ACHN (cell line): ENCODE results near the gene OR7C1.

Experiments
- DNase-seq: peaks from one replicate; pipeline ENCODE4 v3.0.0-alpha.2; 2015
- in situ Hi-C: cut with HindIII; loops from 2 replicates; pipeline ENCODE4 v1.10.0; 2017; ENCODE audit warnings: low sequenced_read_pairs, low pct_ligation_motif_present, low pct_unique_long_range_greater_than_20kb

OR7C1 gene

DNA sequence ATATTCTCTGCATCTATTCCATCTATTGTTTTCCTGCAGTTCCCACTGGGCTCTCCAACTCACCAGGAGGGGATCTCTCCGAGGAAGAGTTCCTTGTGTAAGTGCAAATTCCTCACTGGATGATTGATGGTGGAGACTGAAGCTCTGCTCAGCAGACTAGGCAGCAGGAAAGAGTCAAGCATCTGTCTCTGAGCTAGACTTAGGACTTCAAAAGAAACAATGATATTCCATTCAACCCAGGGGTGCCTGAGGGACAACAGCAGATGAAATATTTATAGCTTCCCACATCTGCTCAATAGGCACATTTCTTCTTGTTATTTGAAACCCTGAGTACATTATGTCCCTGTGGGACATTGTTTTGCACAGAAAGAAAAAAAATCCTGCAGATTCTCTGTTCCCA, at the start of gene OR7C1, which contains the start of gene OR7A5:
OR7C1 (minus strand) TSS at position 175 of the 400 bp plus-strand sequence. CDS start 35,049 bp downstream, outside the sequence.
OR7A5 (minus strand) TSS at position 175 of the 400 bp plus-strand sequence. CDS start 6,944 bp downstream, outside the sequence.
- in situ Hi-C loops = no loop called here
- DNase-seq = no peak

DNA sequence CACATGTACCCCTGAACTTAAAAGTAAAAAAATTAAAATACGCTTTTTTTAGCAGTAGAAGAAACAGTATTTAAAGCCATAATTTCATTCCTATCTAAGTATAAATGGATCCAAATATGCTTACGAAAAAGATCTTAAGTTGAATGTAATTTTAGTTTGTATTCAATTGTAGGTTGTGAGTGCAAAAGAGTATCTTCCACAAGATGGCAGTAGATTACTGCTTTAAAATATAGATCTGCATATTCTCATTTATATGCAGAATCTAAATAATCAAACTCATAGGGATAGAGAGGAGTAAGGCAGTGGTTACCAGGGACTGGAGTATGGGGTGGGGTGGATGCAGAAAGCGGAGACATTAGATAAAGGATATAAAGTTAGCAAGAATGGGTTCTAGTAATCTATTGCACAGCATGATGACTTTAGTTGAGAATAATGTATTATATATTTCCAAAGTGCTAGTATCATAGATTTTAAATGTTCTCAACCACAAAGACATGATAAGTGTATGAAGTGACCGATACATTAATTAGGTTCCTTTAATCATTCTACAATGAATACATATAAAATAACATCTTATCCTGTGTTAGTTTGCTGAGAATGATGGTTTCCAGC, 36.7 kb upstream of the OR7C1 start:
- in situ Hi-C loops = no loop called here
- DNase-seq = peak; percentile 11

DNA sequence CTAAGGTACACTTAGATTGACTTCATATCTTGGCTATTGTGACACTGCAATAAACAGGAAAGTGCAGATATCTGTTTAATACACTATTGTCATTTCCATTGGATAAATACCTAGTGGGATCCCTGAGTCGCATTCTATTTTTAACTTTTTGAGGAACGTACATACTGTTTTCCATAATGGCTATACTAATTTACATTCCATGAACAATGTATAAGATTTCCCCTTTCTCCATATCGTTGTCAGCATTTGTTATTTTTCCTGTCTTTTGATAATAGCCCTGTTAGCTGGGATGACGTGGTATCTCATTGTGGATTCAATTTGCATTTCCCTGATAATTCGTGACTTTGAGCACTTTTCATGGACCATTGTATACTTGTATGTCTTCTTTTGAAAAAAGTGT, 33.5 kb upstream of the OR7C1 start:
- in situ Hi-C loops = no loop called here
- no peak for DNase-seq

DNA sequence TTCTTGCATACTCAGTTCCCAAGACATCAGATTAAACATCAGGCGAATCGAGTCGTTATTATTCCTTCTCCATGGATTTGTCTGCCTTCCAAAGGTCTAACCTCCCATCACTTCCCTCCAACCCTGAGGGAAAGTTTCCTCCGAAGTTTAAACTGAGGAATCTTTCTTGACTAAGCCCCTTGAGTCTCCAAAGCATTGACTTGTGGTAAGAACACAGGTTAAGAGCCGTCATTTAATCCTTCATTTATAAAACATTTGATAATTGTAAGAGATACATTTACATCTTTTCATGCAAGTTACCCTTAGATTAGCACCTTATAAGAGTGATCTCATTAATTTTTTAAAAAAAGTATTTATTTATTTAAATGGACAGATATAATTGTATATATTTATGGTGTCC, 13.8 kb upstream of the OR7C1 start, which contains the start of gene OR7A10:
OR7A10 (minus strand) TSS at position 101 of the 400 bp plus-strand sequence. CDS start 7,045 bp downstream, outside the sequence.
- no peak for DNase-seq
- in situ Hi-C loops = no loop called here

DNA sequence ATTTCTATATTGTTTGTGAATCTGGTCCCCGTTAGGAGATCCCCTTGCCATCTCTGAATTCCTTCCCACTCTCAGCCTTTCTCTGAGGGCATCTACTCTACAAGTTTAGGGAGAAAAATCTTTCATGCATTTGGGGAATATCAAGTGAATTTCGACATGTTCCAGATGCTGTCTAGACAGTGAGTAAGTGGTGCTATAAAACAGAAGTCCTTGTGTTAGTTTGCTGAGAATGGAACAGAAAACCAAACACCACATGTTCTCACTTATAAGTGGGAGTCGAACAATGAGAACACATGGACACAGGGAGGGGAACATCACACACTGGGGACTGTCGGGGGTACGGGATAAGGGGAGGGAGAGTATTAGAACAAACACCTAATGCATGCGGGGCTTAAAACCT, 8.6 kb upstream of the OR7C1 start:
- DNase-seq = no peak
- in situ Hi-C loops = no loop called here

DNA sequence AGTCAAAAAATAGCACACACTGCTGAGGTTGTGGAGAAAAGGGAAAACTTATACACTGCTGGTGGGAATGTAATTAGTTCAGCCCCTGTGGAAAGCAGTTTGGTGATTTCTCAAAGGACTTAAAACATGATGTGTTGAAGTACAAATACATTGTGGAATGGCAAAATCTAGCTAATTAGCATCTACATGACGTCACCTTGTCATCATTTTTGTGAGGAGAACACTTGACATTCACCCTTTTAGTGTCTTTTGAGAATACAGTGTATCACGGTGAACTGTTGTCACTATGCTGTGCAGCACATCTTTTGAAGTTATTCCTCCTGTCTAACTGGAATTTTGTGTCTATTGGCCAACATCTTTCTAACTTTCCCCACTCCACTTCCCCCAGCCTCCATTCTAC, 8.2 kb upstream of the OR7C1 start:
- in situ Hi-C loops = no loop called here
- DNase-seq = no peak

DNA sequence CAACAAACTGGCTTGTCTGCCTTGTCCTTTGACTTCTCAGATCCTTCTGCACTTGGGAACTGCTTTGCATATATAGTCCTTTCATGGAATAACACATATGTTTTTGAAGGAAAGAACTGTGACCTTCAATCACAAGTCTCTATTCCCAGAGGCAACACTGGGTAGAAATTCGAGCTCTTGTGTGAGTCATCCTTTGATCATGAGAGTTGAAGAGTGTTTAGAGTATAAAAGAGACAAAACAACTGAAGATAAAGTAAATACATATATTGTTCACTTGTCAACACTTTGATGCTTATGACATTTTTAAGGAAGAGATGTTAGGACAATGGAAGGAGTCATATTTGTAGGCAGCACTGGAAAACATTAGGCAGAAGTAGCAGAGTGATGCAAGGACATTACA, 5.2 kb upstream of the OR7C1 start:
- DNase-seq = no peak
- in situ Hi-C loops = no loop called here

DNA sequence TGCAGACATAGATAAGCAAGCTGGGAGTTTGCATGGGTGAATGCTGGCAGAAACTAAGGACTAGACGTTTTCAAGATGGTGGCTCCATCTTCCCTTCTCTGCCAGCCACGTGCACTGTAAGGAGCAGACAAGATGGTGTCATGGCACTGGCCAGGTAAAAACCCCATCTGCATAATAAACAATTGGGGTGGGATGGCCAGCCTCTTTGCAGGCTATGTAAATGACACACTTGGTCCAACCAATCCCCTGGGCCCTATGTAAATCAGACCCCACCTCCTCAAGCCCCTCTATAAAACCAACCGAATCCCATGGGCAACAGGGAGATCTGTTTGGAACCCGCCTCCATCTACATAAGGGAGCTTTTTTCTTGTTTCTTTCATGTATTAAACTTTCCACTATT, 2.4 kb upstream of the OR7C1 start:
- DNase-seq = no peak
- in situ Hi-C loops = no loop called here

DNA sequence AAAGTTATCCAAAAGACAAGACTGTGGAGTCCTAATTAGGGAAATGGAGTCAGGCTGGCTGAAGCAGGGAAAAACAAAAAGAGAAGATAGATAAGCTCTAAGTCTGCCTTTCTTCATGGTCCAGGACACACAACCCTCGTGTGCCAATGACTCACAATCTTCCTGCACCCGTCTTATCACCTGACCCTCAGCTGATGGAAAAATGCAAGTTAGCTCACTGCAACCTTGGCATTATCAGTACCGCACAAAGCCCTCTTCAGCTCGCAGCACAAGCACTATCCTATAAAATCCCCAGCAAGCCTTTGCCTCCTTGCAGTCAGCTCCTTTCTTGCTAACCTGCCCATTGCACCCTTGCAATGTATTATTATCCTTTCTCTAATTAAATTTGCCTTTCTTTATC, 4.3 kb downstream of the OR7C1 start:
- in situ Hi-C loops = no loop called here

DNA sequence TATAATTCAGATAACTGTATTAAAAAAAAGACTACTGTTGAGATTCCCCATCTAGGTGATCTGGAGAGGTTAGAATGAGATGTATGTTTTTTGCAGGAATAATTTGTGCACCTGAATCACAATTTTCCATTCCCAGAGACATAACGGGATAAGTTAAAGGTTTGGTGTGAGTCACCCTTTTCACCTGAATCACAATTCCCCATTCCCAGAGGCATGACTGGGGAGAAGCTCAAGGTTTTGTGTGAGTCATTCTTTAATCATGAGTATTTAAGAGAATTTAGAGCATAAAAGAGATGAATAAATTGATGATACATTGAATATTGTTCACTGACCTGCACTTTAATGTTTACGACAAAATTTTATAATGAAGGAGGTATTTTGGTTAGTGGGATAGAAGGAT, 9.0 kb downstream of the OR7C1 start:
- in situ Hi-C loops = no loop called here
- DNase-seq = no peak

More for the DNA sequence above, 4.3 kb downstream of the OR7C1 start:
- peak; percentile 14 for DNase-seq

DNA sequence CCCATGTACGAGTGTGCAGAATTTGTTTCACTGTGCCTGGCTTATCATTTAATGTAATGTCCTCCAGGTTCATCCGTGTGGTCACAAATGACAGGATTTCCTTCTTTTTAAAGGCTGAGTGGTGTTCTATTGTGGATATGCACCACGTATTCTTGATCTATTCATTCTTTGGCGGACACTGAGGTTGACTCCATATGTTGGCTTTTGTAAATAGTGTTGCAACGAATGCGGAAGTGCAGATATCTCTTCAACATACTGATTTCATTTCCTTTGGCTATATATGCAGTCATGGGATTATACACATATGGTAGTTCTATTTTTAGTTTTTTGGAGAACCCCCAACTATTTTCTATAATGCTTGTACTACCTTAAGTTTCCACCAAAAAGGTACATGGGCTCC, 13.0 kb downstream of the OR7C1 start:
- in situ Hi-C loops = no loop called here
- DNase-seq = no peak

DNA sequence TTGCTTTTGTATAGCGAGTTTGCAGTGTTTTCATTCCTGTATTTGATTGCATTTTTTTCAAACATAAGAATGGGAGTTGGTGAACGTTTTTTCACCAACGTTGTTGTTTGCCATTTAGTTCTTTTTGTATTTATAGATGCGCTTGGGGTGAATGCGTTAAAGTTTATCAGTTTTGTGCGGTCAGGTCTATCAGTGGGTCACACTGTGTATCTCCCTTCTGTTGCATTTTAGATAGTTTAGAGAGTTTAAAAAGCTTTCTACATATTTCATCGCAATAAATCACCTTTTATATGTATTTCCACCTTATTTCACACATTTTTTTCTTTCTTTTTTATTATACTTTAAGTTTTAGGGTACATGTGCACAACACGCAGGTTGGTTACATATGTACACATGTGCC, 16.4 kb downstream of the OR7C1 start:
- DNase-seq = no peak
- in situ Hi-C loops = no loop called here

DNA sequence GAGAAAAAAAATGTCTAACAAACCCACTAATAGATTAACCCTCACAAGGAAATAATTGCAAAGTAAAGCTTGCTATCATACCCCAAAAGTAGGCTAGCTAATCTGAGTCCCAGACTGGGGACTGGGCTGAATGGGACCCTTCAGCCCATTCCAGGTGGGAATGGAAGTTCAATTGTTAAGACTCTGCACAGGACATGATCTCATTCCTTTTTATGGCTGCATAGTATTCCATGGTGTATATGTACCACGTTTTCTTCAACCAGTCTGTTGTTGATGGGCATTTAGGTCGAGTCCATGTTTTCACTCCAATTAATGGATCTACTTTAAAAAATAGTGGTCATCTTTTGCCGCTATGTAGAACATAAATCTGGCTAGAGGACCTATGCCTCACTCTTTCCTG, 17.9 kb downstream of the OR7C1 start:
- in situ Hi-C loops = no loop called here
- DNase-seq = no peak

DNA sequence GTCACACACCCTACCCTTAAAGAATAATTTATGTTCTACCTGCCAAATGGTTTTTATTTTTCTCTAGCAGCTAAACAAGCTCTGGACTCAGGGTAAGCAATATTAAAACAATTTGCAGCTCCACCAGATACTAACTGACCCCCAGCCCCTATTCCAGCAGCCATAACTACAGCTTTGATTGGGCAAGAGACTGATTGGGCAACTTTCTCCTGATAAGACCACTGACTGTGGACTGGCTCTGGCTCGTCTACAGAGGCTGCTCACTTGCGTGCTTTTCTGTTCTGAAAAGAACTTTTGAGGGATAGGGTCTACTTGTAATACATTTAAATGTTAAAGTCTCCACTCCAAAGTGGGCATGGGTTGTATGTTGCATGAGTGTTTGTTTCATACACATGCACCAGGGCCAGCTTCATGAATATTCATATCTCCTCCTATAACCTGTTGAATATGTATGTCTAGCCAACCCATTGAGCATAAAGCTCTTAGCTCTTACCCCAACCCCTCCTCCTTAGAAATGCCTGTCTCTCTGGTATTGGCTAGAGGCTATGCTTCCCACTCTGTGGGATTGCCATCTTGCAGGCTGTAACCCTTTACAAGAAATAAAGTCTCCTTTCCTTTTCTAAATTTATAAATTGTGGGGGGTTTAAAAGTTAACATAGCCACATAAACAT, 19.9 kb downstream of the OR7C1 start:
- in situ Hi-C loops = no loop called here
- DNase-seq = no peak

DNA sequence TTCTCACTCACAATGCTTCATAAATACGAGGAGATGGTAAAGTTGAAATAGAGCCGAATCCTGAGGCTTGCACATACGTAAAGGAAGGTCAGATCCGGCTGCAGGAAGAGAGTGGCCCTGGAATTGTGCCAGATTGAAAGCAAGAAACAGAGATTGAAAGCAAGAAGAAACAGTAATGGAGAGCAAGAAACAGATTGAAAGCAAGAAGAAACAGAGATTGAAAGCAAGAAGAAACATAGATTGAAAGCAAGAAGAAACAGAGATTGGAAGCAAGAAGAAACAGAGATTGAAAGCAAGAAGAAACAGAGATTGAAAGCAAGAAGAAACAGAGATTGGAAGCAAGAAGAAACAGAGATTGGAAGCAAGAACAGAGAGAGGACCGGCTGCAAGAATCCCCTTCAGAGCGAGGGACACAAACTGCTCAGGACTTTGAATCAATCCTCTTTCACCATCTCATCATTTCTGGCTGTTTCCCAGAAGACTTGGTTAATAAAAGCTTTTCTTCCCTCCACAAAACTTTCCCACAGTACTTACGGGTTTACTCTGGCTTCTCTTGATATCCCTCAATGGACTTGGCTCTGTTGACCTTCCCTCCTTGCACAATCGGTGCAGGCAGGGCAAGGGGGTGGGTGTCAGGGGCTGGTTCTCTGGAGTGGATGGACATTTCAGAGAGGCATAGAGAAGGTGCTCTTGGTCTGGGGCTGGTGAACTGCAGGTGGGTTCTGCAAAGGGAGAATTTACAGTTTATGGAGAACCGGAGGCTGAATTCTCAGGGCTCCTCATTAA, 25.5 kb downstream of the OR7C1 start:
- DNase-seq = no peak
- in situ Hi-C loops = no loop called here

DNA sequence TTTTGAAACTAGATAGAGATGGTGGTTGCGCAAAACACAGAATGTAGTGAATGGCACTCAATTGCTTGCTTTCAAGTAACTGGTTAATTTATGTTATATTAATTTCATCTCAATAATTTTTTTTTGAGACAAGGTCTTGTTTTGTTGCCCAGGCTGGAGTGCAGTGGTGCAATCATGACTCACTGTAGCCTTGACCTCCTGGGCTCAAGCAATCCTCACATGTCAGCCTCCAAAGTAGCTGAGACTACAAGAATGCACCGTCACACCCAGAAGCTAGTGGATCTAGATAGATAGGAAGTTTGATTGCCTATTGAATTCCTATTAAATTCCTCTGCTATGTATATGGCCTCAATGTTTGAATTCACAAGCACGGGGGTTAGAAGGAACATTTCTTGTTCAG, 30.2 kb downstream of the OR7C1 start:
- in situ Hi-C loops = no loop called here
- no peak for DNase-seq

DNA sequence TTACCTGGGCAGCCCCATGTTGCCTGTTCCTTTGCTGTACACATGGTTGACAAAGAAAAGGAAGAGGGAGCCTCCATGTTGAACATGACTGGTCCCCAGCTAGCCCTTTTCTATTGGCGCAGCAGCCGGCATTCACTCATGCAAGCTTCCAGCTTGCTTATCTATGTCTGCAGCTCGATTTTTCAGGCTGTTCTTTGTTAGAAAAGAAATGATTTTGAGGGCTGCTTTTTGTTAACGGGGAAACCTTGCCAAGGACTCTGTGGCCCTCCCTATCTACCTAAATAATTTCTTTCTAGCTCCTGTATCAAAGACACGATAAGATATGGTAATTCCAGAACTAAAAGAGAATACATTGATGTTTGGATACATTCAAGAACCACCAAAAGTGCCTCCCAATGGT, 36.2 kb downstream of the OR7C1 start:
- DNase-seq = no peak
- in situ Hi-C loops = no loop called here

DNA sequence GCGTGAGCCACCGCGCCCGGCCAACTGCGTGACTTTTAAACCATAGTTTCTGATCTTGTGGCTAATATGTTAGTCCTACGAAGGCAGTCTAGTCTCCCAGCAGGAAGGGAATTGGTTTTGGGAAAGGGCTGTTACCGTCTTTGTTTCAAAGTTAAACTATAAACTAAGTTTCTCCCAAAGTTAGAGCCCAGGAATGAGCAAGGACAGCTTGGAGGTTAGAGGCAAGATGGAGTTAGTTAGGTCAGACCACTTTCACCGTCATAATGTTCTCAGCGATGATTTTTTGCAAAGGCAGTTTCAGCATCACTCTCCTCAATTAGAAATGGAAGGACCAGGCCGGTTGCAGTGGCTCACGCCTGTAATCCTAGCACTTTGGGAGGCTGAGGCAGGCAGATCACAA, 39.0 kb downstream of the OR7C1 start:
- in situ Hi-C loops = no loop called here

DNA sequence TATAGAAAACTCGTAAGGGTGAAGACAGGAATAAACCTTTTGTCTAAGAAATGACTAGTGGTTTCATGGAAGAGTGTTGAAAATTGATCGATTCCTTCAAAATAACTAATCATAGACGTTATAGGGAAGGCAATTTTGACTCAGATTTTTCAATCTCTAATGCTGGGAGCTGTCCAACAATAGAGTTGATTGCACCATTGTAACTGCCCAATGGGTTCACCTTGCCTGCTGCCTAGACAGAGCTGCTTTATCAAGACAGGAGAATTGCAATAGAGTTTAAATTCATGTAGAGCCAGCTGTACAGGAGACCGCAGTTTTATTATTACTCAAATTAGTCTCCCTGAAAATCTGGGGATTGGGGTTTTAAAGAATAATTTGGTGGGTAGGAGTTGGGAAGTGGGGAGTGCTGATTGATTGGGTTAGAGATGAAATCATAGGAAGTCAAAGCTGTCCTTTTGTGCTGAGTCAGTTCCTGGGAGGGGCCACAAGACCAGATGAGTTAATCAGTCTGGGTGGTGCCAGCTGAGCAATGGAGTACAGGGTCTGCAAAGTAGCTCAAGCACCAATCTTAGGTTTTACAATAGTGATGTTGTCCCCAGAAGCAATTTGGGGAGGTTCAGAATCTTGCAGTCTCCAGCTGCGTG, 39.8 kb downstream of the OR7C1 start:
- DNase-seq = no peak
- in situ Hi-C loops = no loop called here

More for the DNA sequence above, 39.0 kb downstream of the OR7C1 start:
- no peak for DNase-seq
